Transverse colon (tissue), 3 donors: ENCODE measurements around the gene TCAIM.

Experiments
- POLR2A ChIP-seq: fragments of 450-650 bp; IDR thresholded peaks from one replicate; pipeline ENCODE4 v1.6.1; 2016; ENCODE audit warnings: antibody characterized with exemption, mild to moderate bottlenecking, moderate library complexity
- POLR2AphosphoS5 ChIP-seq, 3 donors: sonication (generic); formaldehyde crosslinking; IDR thresholded peaks; one replicate each; pipeline ENCODE4 v1.6.1; 2016; ENCODE audit warnings: antibody characterized with exemption in 3 of 3

GRCh38 chr3:44419116-44419922, 80.8 kb downstream of the TCAIM start:
- TF ChIP-seq POLR2A (no peak), POLR2AphosphoS5 (IDR thresholded peaks at IDR 0.05) (no peak)
